ENCODE results near the gene RHBDD2.

DNA sequence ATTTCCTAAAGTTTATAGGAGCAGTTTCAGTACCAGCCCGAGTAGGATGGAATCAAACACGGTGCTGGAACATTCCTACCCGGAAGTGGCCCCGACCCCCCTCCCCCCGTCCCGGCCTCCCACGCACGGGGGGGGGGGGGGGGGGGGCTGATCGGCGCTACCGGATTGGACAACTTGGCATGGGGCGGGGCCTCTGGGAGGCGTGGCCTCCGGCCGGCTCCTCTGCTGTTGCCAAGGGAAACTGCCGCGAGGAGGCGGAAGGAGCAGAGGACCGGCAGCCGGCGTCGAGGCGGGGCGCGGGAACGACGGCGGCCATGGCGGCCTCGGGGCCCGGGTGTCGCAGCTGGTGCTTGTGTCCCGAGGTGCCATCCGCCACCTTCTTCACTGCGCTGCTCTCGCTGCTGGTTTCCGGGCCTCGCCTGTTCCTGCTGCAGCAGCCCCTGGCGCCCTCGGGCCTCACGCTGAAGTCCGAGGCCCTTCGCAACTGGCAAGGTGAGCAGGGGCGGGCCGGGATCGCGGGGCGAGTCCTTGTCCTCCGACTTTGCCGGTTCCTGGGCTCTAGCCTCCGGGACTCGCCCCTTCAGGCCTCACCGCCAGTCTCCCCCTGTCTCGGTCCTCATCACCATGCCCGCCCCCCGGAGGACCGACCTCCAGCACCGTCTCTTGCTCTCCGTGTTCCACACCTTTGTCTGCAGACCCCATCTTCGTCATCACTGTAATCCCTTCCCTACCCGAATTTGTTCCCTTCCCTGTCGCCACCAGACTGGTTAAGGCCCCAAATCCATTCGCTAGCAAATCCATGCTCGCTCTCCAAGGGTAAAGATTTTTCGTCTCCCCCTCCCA is at the start of gene RHBDD2:
- TF ChIP-seq EZH2 (IDR thresholded peaks at IDR 0.05; ENCODE audit: insufficient read depth, poor library complexity, severe bottlenecking), result no peak
- no peak for TF ChIP-seq EZH2phosphoT487 (IDR thresholded peaks at IDR 0.05; ENCODE audit: insufficient read depth, low read depth)

Measured in GM23248 (cell line).